HG03025 (cell line): ENCODE measurements around the gene C12orf56.
"Not testable (repeated sequence)": the region's sequence is repeated elsewhere in the genome, so short reads cannot be mapped to it uniquely, and the experiment has no call there.

Experiments
- ATAC-seq: cut with Tn5 transposase; IDR thresholded peaks from one replicate; pipeline ENCODE4 v1.9.1; 2021; ENCODE audit warnings: mild to moderate bottlenecking, moderate library complexity; ENCODE audit not compliant: unreplicated experiment, low FRiP score

The C12orf56 gene

DNA sequence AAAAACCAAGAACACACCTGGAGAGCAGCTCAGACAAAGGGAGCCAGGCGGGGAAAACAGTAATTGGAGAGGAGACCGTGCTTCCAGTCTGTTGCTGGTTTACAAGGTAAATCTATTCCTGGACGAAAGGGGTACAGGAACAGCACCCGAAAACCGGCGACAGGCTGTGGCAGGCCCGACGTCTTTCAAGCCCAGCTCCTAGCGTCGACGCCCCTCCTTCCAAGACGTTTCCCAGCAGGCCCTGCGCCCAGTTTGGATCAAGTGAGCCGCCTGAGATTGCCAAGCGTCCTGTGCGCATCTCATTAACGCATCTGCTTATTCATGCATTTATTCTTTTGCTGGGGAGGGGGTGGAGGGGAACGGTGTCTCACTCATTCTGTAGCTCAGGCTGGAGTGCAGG, 1.4 kb downstream of the C12orf56 start:
- ATAC-seq: no peak

- no peak for ATAC-seq
Observed at GRCh38 chr12:64387197-64387816, 3.3 kb downstream of the C12orf56 start.

DNA sequence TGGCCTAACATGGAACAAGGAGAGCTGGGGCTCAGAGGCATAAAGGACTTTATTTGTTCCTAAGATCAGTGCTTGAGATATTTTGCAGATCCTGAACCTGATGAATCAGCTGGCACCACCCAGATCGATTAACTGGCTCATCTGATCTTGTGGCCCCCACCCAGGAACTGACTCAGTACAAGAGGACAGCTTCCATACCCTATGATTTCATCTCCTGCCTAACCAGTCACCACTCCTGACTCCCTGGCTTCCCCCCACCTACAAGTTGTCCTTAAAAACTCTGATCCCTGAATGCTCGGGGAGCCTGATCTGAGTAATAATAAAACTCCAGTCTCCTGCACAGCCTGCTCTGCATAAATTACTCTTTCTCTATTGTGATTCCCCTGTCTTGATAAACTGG, 5.1 kb downstream of the C12orf56 start:
- ATAC-seq: no peak

- ATAC-seq: no peak
Observed at GRCh38 chr12:64385019-64385418, 5.5 kb downstream of the C12orf56 start.

- no peak for ATAC-seq
Observed at GRCh38 chr12:64383675-64384074, 6.9 kb downstream of the C12orf56 start.

DNA sequence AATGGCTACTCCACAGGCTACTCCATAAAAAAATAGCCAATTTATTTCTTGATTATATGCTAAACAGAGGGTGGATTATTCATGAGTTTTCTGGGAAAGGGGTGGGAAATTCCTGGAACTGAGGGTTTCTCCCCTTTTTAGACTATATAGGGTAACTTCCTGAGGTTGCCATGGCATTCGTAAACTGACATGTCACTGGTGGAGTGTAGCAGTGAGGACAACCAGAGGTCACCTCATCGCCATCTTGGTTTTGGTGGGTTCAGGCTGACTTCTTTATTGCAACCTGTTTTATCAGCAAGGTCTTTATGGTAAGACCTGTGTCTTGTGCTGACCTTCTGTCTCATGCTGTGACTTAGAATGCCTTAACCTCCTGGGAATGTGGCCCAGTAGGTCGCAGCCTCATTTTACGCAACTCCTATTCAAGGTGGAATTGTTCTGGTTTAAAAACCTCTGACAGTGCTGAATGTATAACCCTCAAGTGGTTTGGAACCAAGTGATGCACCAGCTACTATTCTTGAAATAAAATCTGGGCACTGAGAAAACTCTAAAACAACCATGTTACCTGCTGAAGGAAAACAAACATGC, 27.7 kb downstream of the C12orf56 start:
- no peak for ATAC-seq

DNA sequence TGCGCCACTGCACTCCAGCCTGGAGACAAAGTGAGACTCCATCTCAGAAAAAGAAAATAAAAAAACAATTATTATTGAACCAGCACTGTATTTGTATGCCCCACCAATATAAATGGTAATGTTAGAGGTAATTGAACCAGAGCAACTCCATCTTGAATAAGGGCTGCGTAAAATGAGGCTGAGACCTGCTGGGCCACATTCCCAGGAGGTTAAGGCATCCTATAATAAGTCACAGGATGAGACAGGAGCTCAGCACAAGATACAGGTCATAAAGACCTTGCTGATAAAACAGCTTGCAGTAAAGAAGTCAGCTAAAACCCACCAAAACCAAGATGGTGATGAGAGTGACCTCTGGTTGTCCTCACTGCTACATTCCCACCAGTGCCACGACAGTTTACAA, 29.4 kb downstream of the C12orf56 start:
- ATAC-seq: not testable (repeated sequence)

DNA sequence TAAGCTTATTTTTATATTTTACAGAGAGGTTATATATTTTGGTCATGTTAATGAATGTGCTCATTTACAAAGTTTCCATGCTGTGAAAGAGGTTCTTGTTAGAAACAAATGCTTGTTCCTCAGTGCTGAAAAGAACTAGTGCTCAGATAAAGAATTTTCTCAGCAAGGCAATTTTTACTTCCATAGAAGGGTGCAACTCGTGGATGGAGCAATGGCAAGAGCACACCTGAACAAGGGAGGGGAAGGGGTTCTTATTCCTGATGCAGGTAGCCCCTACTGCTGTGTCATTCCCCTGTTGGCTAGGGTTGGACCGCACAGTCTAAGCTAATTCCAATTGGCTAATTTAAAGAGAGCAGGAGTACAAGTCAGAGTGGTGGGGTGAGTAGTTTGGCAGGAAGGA, 34.3 kb downstream of the C12orf56 start:
- ATAC-seq: not testable (repeated sequence)

- no peak for ATAC-seq
Observed at GRCh38 chr12:64352181-64352580, 38.4 kb downstream of the C12orf56 start.

- no peak for ATAC-seq
Observed at GRCh38 chr12:64351265-64351664, 39.3 kb downstream of the C12orf56 start.

DNA sequence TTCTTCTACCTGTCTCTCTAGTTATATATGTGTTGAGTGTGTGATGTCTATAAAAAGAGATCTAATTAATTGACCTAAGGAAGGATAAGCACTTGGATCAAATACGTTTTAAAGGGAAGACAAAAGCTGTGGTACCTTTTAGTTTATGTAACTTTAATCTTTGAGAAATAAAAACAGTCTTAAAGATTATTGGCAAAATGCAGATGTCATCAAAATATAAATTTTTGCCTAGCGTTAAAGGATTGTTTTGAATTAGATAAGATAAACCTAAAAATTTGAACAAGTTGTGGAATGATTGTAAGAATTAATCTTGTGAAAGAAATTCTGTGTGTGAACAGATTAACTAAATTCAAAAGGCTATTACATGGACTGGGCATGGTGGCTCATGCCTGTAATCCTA, 42.9 kb downstream of the C12orf56 start:
- ATAC-seq: no peak

GRCh38 chr12:64344631-64345030, 45.9 kb downstream of the C12orf56 start:
- ATAC-seq: not testable (repeated sequence)

- ATAC-seq: not testable (repeated sequence)
Observed at GRCh38 chr12:64340546-64340945, 50.0 kb downstream of the C12orf56 start.

GRCh38 chr12:64335886-64336466, 54.6 kb downstream of the C12orf56 start:
- no peak for ATAC-seq

DNA sequence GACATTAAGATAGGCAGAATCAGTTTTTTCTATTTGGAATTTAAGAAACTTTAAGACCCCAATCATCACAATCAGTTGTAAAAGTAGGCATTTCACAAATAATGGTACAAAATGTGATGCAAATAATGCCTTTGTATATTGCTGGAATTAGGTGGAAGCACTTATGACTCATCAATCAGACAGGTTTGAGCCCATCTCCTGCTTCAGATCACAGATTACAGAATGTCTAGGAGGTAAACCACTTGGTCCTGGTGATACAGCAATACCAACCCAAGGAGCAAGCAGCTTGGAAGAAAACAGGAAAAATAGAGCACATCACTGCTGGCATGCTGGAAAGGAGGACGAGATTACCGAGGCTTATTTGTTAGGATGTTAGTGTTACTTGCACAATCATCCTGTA, 57.6 kb downstream of the C12orf56 start:
- ATAC-seq: no peak

DNA sequence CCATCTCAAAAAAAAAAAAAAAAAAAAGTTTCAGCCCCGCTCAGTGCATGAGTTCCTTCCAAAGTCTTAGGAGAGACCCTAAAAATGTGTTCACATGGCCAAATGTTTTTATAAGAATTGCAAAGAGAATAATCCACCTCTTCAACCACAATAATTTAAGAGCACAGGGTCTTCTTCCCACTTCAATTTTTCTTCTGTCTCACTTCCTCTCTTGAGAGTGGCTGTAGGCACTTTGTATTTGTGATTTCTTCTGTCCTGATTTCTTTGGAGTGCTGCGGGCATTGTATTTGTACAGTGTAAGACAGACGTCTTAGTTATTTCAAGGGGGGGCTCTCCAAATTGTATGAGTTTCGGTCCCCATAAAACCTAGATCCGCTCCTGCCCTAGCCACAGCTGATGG, 58.3 kb downstream of the C12orf56 start:
- ATAC-seq: no peak

DNA sequence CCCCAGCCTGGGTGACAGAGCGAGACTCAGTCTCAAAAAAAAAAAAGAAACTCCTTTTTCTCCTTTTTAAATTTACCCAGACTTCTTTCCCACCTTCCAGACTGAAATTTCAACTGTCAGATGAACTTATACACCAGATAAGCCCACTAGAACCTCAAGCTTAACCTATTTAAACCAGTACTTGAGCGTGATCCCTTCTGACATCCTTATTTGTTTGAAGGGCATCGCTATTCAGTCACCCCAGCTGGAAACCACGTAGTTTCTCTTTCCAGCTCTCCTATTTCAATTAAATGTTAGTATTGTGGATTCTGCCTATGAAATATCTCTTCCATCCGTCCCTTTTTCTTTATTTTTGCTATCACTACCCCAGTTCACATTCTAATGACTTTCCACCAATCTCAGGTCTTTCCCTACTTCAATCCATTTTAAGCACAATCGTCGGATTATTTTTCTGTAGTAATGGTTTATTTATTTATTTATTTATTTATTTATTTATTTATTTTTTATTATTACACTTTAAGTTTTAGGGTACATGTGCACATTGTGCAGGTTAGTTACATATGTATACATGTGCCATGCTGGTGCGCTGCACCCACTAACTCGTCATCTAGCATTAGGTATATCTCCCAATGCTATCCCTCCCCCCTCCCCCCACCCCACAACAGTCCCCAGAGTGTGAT, 61.4 kb downstream of the C12orf56 start:
- ATAC-seq: not testable (repeated sequence)

DNA sequence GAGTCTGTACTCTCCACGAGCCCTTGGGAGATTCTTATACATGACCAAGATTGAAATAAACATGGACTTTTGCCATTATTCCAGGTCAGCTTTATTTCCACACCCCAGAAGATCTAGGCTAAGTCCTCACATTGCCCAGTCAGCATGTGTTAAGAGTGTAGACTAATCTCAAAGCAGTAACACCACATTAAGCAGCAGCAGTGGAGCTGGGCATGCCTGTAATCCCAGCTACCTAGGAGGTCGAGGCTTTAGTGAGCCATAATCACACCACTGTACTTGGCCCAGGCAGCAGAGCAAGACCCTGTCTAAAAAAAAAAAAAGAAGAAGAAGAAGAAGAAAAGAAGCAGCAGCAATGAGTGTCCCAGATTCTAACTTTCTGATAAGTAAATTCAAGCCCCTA, 65.5 kb downstream of the C12orf56 start:
- no peak for ATAC-seq

- ATAC-seq: no peak
Observed at GRCh38 chr12:64323476-64324225, 66.9 kb downstream of the C12orf56 start.

GRCh38 chr12:64323006-64323405, 67.6 kb downstream of the C12orf56 start:
- no peak for ATAC-seq

GRCh38 chr12:64320611-64321010, 69.9 kb downstream of the C12orf56 start:
- ATAC-seq: no peak
